A673 (cell line): ENCODE measurements around the gene EXO5. TPM values are rescaled to one million over a fixed set of nuclear protein-coding genes. Genes with fewer than 3 reads are reported as not detected.
"Not testable (repeated sequence)": the region's sequence is repeated elsewhere in the genome, so short reads cannot be mapped to it uniquely, and the experiment has no call there.

Experiments used
- BruUV-seq: library from RNA; stranded (reverse); fragments of 400-500 nt; replicated peaks from 2 replicates; lab custom pipeline; 2021; lab: Mats Ljungman, UMichigan
- CTCF ChIA-PET: fragments of 300-600 bp; sonication (Branson Sonifier 250); formaldehyde crosslinking; loops from one replicate; lab custom pipeline; 2022; ENCODE audit warnings: antibody characterized with exemption; lab: Charles Lee
- POLR2A ChIA-PET: fragments of 300-600 bp; sonication (Branson Sonifier 250); formaldehyde crosslinking; loops from one replicate; lab custom pipeline; 2022; ENCODE audit warnings: antibody characterized with exemption; ENCODE audit not compliant: low non-redundant PET; lab: Charles Lee
- DNase-seq: peaks from one replicate; pipeline ENCODE4 v3.0.0-alpha.2; 2015; ENCODE audit warnings: low spot score
- H3K27ac ChIP-seq: fragments of 200-600 bp; sonication (generic); 2 replicates; pipeline ENCODE4 v1.5.1; 2016; ENCODE audit warnings: mixed run types, low read depth, mild to moderate bottlenecking, mixed read lengths, antibody characterized with exemption, low read length; ENCODE audit not compliant: poor library complexity, severe bottlenecking
- H3K27me3 ChIP-seq: fragments of 200-600 bp; sonication (generic); replicated peaks from 2 replicates; pipeline ENCODE4 v1.6.1; 2017; ENCODE audit warnings: mixed run types, low read depth, mild to moderate bottlenecking, mixed read lengths, antibody characterized with exemption, low read length; ENCODE audit not compliant: insufficient read depth, poor library complexity
- H3K36me3 ChIP-seq: fragments of 200-600 bp; sonication (generic); 2 replicates; pipeline ENCODE4 v1.6.1; 2016; ENCODE audit warnings: mixed run types, mild to moderate bottlenecking, mixed read lengths, antibody characterized with exemption, low read length; ENCODE audit not compliant: insufficient read depth, poor library complexity, severe bottlenecking
- H3K4me1 ChIP-seq: fragments of 200-600 bp; sonication (generic); 2 replicates; pipeline ENCODE4 v1.6.1; 2017; ENCODE audit warnings: mixed run types, mild to moderate bottlenecking, mixed read lengths, antibody characterized with exemption, low read length; ENCODE audit not compliant: insufficient read depth, poor library complexity, severe bottlenecking
- H3K4me3 ChIP-seq: fragments of 200-600 bp; sonication (generic); 2 replicates; pipeline ENCODE4 v1.5.1; 2016; ENCODE audit warnings: low read depth, mixed run types, mild to moderate bottlenecking, mixed read lengths, low read length; ENCODE audit not compliant: poor library complexity, severe bottlenecking
- H3K9me3 ChIP-seq: fragments of 200-600 bp; sonication (generic); 2 replicates; pipeline ENCODE4 v1.6.1; 2016; ENCODE audit warnings: mixed run types, low read depth, mild to moderate bottlenecking, mixed read lengths, antibody characterized with exemption, low read length; ENCODE audit not compliant: poor library complexity, severe bottlenecking
- CTCF ChIP-seq: fragments of 300-800, 200-600 bp; sonication (generic); conservative IDR thresholded peaks from 2 replicates; pipeline ENCODE4 v1.5.1; 2017; ENCODE audit warnings: low read depth, mild to moderate bottlenecking, antibody characterized with exemption, low read length, moderate library complexity, mixed read lengths
- EZH2 ChIP-seq: fragments of 200-600 bp; sonication (generic); IDR thresholded peaks from 2 replicates; pipeline ENCODE4 v1.6.1; 2017; ENCODE audit warnings: borderline replicate concordance, low read depth, mild to moderate bottlenecking, mixed read lengths, antibody characterized with exemption, low read length; ENCODE audit not compliant: poor library complexity, severe bottlenecking
- intact Hi-C: fragments of 100-400 bp; cut with micrococcal nuclease; formaldehyde crosslinking; loops from one replicate; pipeline ENCODE4 v1.10.0; 2022; ENCODE audit not compliant: unreplicated experiment
- total RNA-seq: library from RNA; stranded (reverse); gene quantifications from 2 replicates; pipeline ENCODE4 v1.2.3, GENCODE V29; 2021

The EXO5 gene
- total RNA-seq, 1 experiment from 2014 or later, result 20.3 TPM

GRCh38 chr1:40478276-40478675 is 30.3 kb upstream of the EXO5 start:
- intact Hi-C loops, result no loop called here
- TF ChIP-seq CTCF, result no peak
- TF ChIP-seq EZH2, result no peak
- ChIA-PET CTCF (no interaction called here), POLR2A (no interaction called here)
- Histone ChIP-seq H3K4me3 (peak overlapping the region; percentile 76), H3K36me3 (peaks cover 7% of the 10 kb centered on the region), H3K27me3 (no peaks in the 10 kb centered on the region), H3K27ac (no peak overlapping the region), H3K9me3 (peaks cover 25% of the 10 kb centered on the region), H3K4me1 (peaks cover 5% of the 10 kb centered on the region)
- DNase-seq, result peak; percentile 24
- no TSS peak for BruUV-seq

GRCh38 chr1:40479156-40479555 is 29.4 kb upstream of the EXO5 start:
- TF ChIP-seq CTCF, result no peak
- TF ChIP-seq EZH2, result no peak
- ChIA-PET CTCF (no interaction called here), POLR2A (no interaction called here)
- BruUV-seq, result no TSS peak
- no peak overlapping the region for H3K4me3 ChIP-seq
- H3K27ac ChIP-seq, result no peak overlapping the region
- intact Hi-C loops, result no loop called here
- H3K36me3 ChIP-seq, result peaks cover 12% of the 10 kb centered on the region
- no peak for DNase-seq
- peaks cover 5% of the 10 kb centered on the region for H3K4me1 ChIP-seq
- peaks cover 22% of the 10 kb centered on the region for H3K9me3 ChIP-seq
- no peaks in the 10 kb centered on the region for H3K27me3 ChIP-seq

- no TSS peak for BruUV-seq
- no peak overlapping the region for H3K4me3 ChIP-seq
- peaks cover 45% of the 10 kb centered on the region for H3K36me3 ChIP-seq
- TF ChIP-seq EZH2, result no peak
- no peak for TF ChIP-seq CTCF
- DNase-seq, result no peak
- H3K27me3 ChIP-seq, result no peaks in the 10 kb centered on the region
- POLR2A ChIA-PET, result no interaction called here
- CTCF ChIA-PET, result no interaction called here
- H3K9me3 ChIP-seq, result peaks cover 36% of the 10 kb centered on the region
- no peak overlapping the region for H3K27ac ChIP-seq
- H3K4me1 ChIP-seq, result no peaks in the 10 kb centered on the region
- intact Hi-C loops, result no loop called here
These were observed 13.2 kb upstream of the EXO5 start for GRCh38 chr1:40495315-40495903.

- POLR2A ChIA-PET, H3K27me3 ChIP-seq, H3K4me1 ChIP-seq, DNase-seq, H3K4me3 ChIP-seq, CTCF ChIA-PET, H3K27ac ChIP-seq, H3K9me3 ChIP-seq, intact Hi-C loops, BruUV-seq, H3K36me3 ChIP-seq: not testable (repeated sequence)
These were observed 5.9 kb upstream of the EXO5 start for GRCh38 chr1:40502651-40503050.
